HEK293T (cell line): ENCODE data around the gene ALDH3A2.

Source experiments
- CTCF ChIA-PET: fragments of 350-600 bp; formaldehyde crosslinking; extraction: SDS; loops from one replicate; lab custom pipeline; 2021; ENCODE audit warnings: antibody characterized with exemption, inconsistent platforms; lab: Yijun Ruan, JAX
- POLR2A ChIA-PET: fragments of 350-600 bp; formaldehyde crosslinking; extraction: SDS; loops from one replicate; lab custom pipeline; 2020; ENCODE audit warnings: antibody characterized with exemption, inconsistent platforms; lab: Yijun Ruan, JAX
- DNase-seq: peaks from one replicate; pipeline ENCODE4 v3.0.0; 2012; ENCODE audit warnings: mixed read lengths; ENCODE audit errors: extremely low spot score
- ARNT ChIP-seq: fragments of 450-650 bp; IDR thresholded peaks from 2 replicates; pipeline ENCODE4 v1.6.1; 2017; ENCODE audit warnings: mild to moderate bottlenecking
- BHLHE40 ChIP-seq: fragments of 450-650 bp; IDR thresholded peaks from 2 replicates; pipeline ENCODE4 v1.6.1; 2016; ENCODE audit warnings: mild to moderate bottlenecking, moderate library complexity, borderline replicate concordance
- CTBP1 ChIP-seq: fragments of 450-650 bp; IDR thresholded peaks from 2 replicates; pipeline ENCODE4 v1.6.1; 2016; ENCODE audit warnings: borderline replicate concordance
- ELF4 ChIP-seq: fragments of 450-650 bp; IDR thresholded peaks from 2 replicates; pipeline ENCODE4 v1.6.1; 2017; ENCODE audit warnings: antibody characterized with exemption
- FOXA1 ChIP-seq: fragments of 450-650 bp; IDR thresholded peaks from 2 replicates; pipeline ENCODE4 v1.6.1; 2016; ENCODE audit warnings: mild to moderate bottlenecking
- FOXK2 ChIP-seq: fragments of 450-650 bp; IDR thresholded peaks from 2 replicates; pipeline ENCODE4 v1.6.1; 2016; ENCODE audit warnings: mild to moderate bottlenecking
- FOXM1 ChIP-seq: fragments of 450-650 bp; IDR thresholded peaks from 2 replicates; pipeline ENCODE4 v1.6.1; 2017; ENCODE audit warnings: mild to moderate bottlenecking, borderline replicate concordance
- HDGF ChIP-seq: fragments of 450-650 bp; IDR thresholded peaks from 2 replicates; pipeline ENCODE4 v1.6.1; 2017; ENCODE audit warnings: antibody characterized with exemption, borderline replicate concordance
- L3MBTL2 ChIP-seq: fragments of 450-650 bp; conservative IDR thresholded peaks from 2 replicates; pipeline ENCODE4 v1.6.1; 2016; ENCODE audit warnings: mild to moderate bottlenecking
- LEF1 ChIP-seq: fragments of 450-650 bp; IDR thresholded peaks from 2 replicates; pipeline ENCODE4 v1.6.1; 2017; ENCODE audit warnings: mild to moderate bottlenecking, borderline replicate concordance
- NFRKB ChIP-seq: fragments of 450-650 bp; IDR thresholded peaks from 2 replicates; pipeline ENCODE4 v1.6.1; 2016; ENCODE audit warnings: mild to moderate bottlenecking, moderate library complexity
- SP1 ChIP-seq: fragments of 450-650 bp; IDR thresholded peaks from 2 replicates; pipeline ENCODE4 v1.6.1; 2017
- SUZ12 ChIP-seq: fragments of 450-650 bp; IDR thresholded peaks from 2 replicates; pipeline ENCODE4 v1.6.1; 2016; ENCODE audit warnings: mild to moderate bottlenecking
- TARDBP ChIP-seq: fragments of 450-650 bp; IDR thresholded peaks from 2 replicates; pipeline ENCODE4 v1.6.1; 2016
- ZNF384 ChIP-seq: fragments of 450-650 bp; IDR thresholded peaks from 2 replicates; pipeline ENCODE4 v1.6.1; 2016
- TF ChIP-seq, protein P1 (sequence below): fragments of 450-650 bp; IDR thresholded peaks from 2 replicates; pipeline ENCODE4 v1.6.1; 2016

ALDH3A2 gene

GRCh38 chr17:19648475-19649273 is at the start of gene ALDH3A2:
Gene ALDH3A2 (plus strand): TSS chr17:19648751. CDS start chr17:19648972, 221 bp downstream.
- peak; percentile 75; the same call in 1 of the 2 replicates for TF ChIP-seq TARDBP
- no peak for TF ChIP-seq BHLHE40
- TF ChIP-seq SUZ12, result no peak
- TF ChIP-seq ARNT, result no peak
- TF ChIP-seq L3MBTL2, result peak; percentile 97
- no peak for TF ChIP-seq ZNF384
- no peak for TF ChIP-seq FOXK2
- TF ChIP-seq LEF1, result no peak
- no peak for TF ChIP-seq NFRKB
- no peak for TF ChIP-seq HDGF
- peak; percentile 53; the same call in 1 of the 2 replicates for TF ChIP-seq CTBP1
- no peak for TF ChIP-seq FOXA1
- TF ChIP-seq SP1, result no peak
- TF ChIP-seq FOXM1, result no peak
- TF ChIP-seq, protein P1, sequence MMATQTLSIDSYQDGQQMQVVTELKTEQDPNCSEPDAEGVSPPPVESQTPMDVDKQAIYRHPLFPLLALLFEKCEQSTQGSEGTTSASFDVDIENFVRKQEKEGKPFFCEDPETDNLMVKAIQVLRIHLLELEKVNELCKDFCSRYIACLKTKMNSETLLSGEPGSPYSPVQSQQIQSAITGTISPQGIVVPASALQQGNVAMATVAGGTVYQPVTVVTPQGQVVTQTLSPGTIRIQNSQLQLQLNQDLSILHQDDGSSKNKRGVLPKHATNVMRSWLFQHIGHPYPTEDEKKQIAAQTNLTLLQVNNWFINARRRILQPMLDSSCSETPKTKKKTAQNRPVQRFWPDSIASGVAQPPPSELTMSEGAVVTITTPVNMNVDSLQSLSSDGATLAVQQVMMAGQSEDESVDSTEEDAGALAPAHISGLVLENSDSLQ, result peak; percentile 57
- no peak for TF ChIP-seq ELF4
- ChIA-PET CTCF (interaction anchor here (0.6 to 3.5 kb wide), 10 partner anchors 70 to 286 kb away, joined by 3 to 22 read pairs (median 4); partner anchors contain the start of gene B9D1), POLR2A (interaction anchor here (0.7 to 4.3 kb wide), 60 partner anchors 8 to 360 kb away, joined by 3 to 34 read pairs (median 4); partner anchors contain the start of genes B9D1, MAPK7 and SLC47A1)
- DNase-seq, result peak; percentile 96

DNA sequence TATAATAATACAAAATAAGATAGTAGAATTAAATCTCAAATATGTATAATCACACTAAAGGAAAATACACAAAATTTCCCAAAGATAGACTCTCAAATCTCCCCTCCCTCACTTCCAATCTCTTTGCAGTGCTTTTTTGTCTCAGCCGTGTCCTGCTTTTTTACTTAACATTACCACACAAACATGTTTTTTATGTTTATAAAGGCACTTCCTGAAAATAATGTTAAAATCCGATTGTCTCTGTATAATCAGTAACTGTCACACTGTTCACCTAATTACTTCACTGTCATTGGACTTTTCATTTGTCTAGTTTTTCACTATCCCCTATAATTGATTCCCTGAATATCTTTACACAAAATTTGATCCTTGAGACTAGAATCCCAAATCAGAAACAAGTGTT is 38.2 kb upstream of the ALDH3A2 start:
- no peak for TF ChIP-seq ELF4
- TF ChIP-seq, protein P1, result no peak
- no peak for TF ChIP-seq FOXK2
- no peak for TF ChIP-seq LEF1
- no peak for TF ChIP-seq TARDBP
- TF ChIP-seq NFRKB, result no peak
- no peak for TF ChIP-seq HDGF
- TF ChIP-seq L3MBTL2, result no peak
- no peak for TF ChIP-seq FOXM1
- no peak for TF ChIP-seq FOXA1
- no peak for TF ChIP-seq CTBP1
- no peak for TF ChIP-seq SUZ12
- TF ChIP-seq BHLHE40, result no peak
- no peak for TF ChIP-seq ZNF384
- POLR2A ChIA-PET, result interaction anchor here (2.9 kb wide), 1 partner anchor 38 kb away, joined by 8 read pairs; the partner anchor contains the start of gene ALDH3A2
- CTCF ChIA-PET, result no interaction called here
- no peak for DNase-seq

- POLR2A ChIA-PET, result interaction anchor here (0.9 to 2.9 kb wide), 2 partner anchors 37 to 134 kb away, joined by 5 to 8 read pairs; partner anchors contain the start of gene ALDH3A2
- TF ChIP-seq HDGF (no peak), LEF1 (no peak), BHLHE40 (no peak), ELF4 (no peak), L3MBTL2 (no peak)
- DNase-seq, result no peak
- CTCF ChIA-PET, result no interaction called here
Measured at GRCh38 chr17:19610879-19611278, 37.7 kb upstream of the ALDH3A2 start.

DNA sequence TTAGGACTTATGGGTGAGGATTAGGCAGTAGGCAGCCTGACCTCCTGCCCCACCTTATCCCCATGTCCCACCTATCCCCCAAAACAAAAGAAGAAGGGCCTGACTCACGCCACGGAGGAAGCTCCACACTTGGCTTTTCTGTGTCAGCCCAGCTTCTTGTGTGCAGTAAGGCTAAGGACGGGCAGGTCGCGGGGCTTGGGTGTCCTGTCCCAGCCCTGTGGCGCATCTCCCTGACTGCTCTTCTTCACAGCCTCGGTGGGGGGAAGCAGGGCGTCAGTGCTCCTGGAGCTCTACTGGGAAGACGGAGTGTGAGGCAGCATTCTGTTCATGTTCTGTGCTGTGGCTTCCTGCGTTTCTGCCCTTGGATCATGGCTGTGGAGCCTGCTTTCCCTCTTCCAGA is 34.6 kb upstream of the ALDH3A2 start:
- CTCF ChIA-PET, result interaction anchor here (0.6 to 1.5 kb wide), 2 partner anchors 33 to 212 kb away, joined by 4 read pairs; no protein-coding TSS in a partner anchor
- no peak for DNase-seq
- TF ChIP-seq FOXM1 (no peak), FOXA1 (no peak), SUZ12 (no peak), ARNT (no peak), FOXK2 (no peak), BHLHE40 (no peak), ZNF384 (no peak), L3MBTL2 (no peak)
- POLR2A ChIA-PET, result interaction anchor here (3.2 kb wide), 1 partner anchor 34 kb away, joined by 14 read pairs; the partner anchor contains the start of gene ALDH3A2

DNA sequence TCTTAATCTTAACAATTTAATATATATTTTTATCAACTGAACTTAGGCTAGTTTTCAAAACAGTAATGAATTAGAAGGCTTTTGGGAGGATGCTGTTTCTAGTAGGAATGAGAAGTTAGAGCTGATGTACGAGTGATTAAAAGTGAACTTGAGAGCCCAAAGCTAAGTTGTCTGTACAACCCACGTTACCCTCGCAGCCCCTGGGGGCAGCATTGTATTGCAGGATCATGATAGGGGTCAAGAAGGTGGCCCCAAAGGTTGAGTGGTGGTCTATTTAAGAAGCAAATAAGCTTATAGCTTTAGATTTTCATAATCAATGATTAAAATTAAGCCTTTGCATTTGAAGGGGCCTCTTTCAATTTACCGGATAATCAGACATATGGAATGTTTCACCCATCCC is 33.7 kb upstream of the ALDH3A2 start:
- no peak for DNase-seq
- no peak for TF ChIP-seq ARNT
- TF ChIP-seq SUZ12, result no peak
- TF ChIP-seq LEF1, result no peak
- TF ChIP-seq FOXA1, result no peak
- no peak for TF ChIP-seq L3MBTL2
- no peak for TF ChIP-seq ZNF384
- TF ChIP-seq BHLHE40, result no peak
- POLR2A ChIA-PET, result interaction anchor here (3.2 kb wide), 1 partner anchor 33 kb away, joined by 14 read pairs; the partner anchor contains the start of gene ALDH3A2
- CTCF ChIA-PET, result interaction anchor here (1.5 to 1.6 kb wide), 2 partner anchors 32 to 147 kb away, joined by 4 to 5 read pairs; no protein-coding TSS in a partner anchor

- CTCF ChIA-PET, result no interaction called here
- no peak for TF ChIP-seq FOXM1
- TF ChIP-seq FOXA1, result no peak
- no peak for DNase-seq
- POLR2A ChIA-PET, result no interaction called here
Measured at GRCh38 chr17:19618015-19618414, 30.5 kb upstream of the ALDH3A2 start.
